Heart left ventricle (tissue), 16 donors: ENCODE results near the gene KRT5. TPM values are rescaled to one million over a fixed set of nuclear protein-coding genes. Genes with fewer than 3 reads are reported as not detected.

Experiments used
- ATAC-seq, 4 donors: fragments of 200-7000 bp; cut with Tn5 transposase; one replicate each; pipeline ENCODE4 v1.9.1; 2020 to 2022; ENCODE audit warnings: moderate library complexity in 4 of 4, mild to moderate bottlenecking in 3 of 4, moderate number of reproducible peaks in 1 of 4
- DNase-seq, 5 donors: peaks; one replicate each; pipeline ENCODE4 v3.0.0-alpha.2; 2020
- H3K27ac ChIP-seq, 12 donors: fragments of 200-600 bp; sonication (generic) in 4 of 12; one replicate each; pipeline versions ENCODE4 v1.5.0 to v1.8.0; 2016 to 2022; ENCODE audit warnings: mild to moderate bottlenecking in 2 of 12
- H3K27me3 ChIP-seq, 9 donors: fragments of 200-600 bp; sonication (generic) in 2 of 9; one replicate each; pipeline versions ENCODE4 v1.5.1 to v1.8.0; 2016 to 2022; ENCODE audit warnings: mild to moderate bottlenecking in 3 of 9
- H3K36me3 ChIP-seq, 9 donors: fragments of 200-600 bp; sonication (generic) in 2 of 9; one replicate each; pipeline versions ENCODE4 v1.5.0 to v1.8.0; 2018 to 2022; ENCODE audit warnings: mild to moderate bottlenecking in 2 of 9
- H3K4me1 ChIP-seq, 12 donors: fragments of 200-600 bp; sonication (generic) in 4 of 12; one replicate each; pipeline versions ENCODE4 v1.5.0 to v1.8.0; 2016 to 2022; ENCODE audit warnings: mild to moderate bottlenecking in 3 of 12
- H3K4me3 ChIP-seq, 12 donors: fragments of 200-600 bp; sonication (generic) in 4 of 12; one replicate each; pipeline versions ENCODE4 v1.5.0 to v1.8.0; 2017 to 2022; ENCODE audit warnings: mild to moderate bottlenecking in 9 of 12, moderate library complexity in 4 of 12
- H3K9me3 ChIP-seq, 12 donors: fragments of 200-600 bp; sonication (generic) in 4 of 12; one replicate each; pipeline versions ENCODE4 v1.5.0 to v1.8.0; 2016 to 2022; ENCODE audit warnings: mild to moderate bottlenecking in 1 of 12
- CTCF ChIP-seq, 12 donors: fragments of 200-600 bp; sonication (generic) in 4 of 12; IDR thresholded peaks; one replicate each; pipeline versions ENCODE4 v1.5.0 to v1.8.0; 2018 to 2022; ENCODE audit warnings: antibody characterized with exemption in 12 of 12, mild to moderate bottlenecking in 5 of 12
- POLR2A ChIP-seq, 2 donors: fragments of 450-650 bp; IDR thresholded peaks; one replicate each; pipeline ENCODE4 v1.6.1; 2017; ENCODE audit warnings: antibody characterized with exemption in 2 of 2, mild to moderate bottlenecking in 2 of 2, moderate library complexity in 2 of 2
- WGBS, 4 donors: extraction: QIAGEN DNeasy Blood & Tissue Kit in 2 of 4; methylation state at CpG; one replicate each; pipeline versions ENCODE4 v1.1.5 to v1.1.7; 2013 to 2018; 5-methylcytosine and 5-hydroxymethylcytosine counted together
- intact Hi-C, 10 donors: fragments of 100-400 bp; cut with DNase I; formaldehyde crosslinking; loops; one replicate each; pipeline versions ENCODE4 v1.11.1 to v1.14.2; 2022
- polyA plus RNA-seq, 2 donors: library from polyadenylated mRNA; stranded (reverse); fragments of 200-250 nt; gene quantifications; one replicate each; pipeline ENCODE4 v1.2.3, GENCODE V29; 2013
- total RNA-seq, 9 donors: library from RNA; depleted of rRNA in 2 of 9; stranded (reverse); fragments of >200 nt in 2 of 9; fragmentation: NEBNext Ultra II Directional in 3 of 9; extraction: Animal tissue kit (Norgen Biotek cat#: 25700) in 3 of 9; gene quantifications; one replicate each; pipeline versions ENCODE4 v1.1.0 to v1.2.4, GENCODE V29; 2016 to 2023
- donor health status: ischemic (EF 13 %, LVEDD 7.1; RV severe dilation, severe dysfunction).
- donor health status: healthy with polysubstance abuse.
- donor health status: DM: no; HTN: yes; CAD: no.
- donor health status: DM: no; HTN: no; CAD: no.
- donor health status: ischemic (EF 25% LVEDD 6.9; RV normal size, moderate dysfunction).
- donor health status: ischemic (EF 25% LVEDD 5.7; RV mildly dilated, moderate dysfunction).
- donor health status: healthy.
- donor health status: DM: yes; HTN: yes; CAD: no.
- donor health status: ischemic (EF 35%, LVEDD 5.7; RV mildly dilated, moderate dysfunction).
- donor health status: nonischemic (EF 11% LVEDD 7.7; RV severe dilation, severe dysfunction).
- donor health status: DM: yes; HTN: yes; CAD: no.
- donor health status: PGD.
- donor health status: ischemic (EF 29% LVEDD 5.4; RV normal size, mild dysfunction).
- donor health status: nonischemic (EF 23%, LVEDD 6.1; RV moderate dilation, normal function).

KRT5 gene
- total and polyA plus RNA-seq, 11 donors, result 0.40 to 3.4 TPM; not detected in 9

DNA sequence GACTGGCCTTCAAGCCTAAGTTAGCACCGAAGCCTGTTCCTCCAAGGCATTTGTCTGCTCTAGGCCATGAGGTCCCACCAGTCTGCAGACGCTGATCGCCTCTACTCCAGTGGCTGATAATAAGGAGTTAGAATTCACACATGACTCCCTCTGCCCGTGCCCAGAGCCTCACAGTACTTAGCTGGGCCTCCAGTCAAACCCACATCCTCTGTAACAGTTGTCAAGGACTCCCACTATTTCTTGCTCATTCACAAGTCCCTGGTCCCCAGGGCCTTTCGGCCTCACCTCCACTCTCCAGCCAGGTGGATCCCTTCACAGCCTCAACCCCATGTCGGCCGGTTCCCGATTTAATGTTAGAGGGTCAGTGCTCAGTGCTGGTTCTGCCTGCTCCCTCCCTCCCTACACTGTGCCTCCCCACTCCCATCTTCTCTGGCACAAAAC is 6.3 kb upstream of the KRT5 start:
- intact Hi-C loops, result no loop called here
- Histone ChIP-seq H3K4me1 (no peaks in the 10 kb centered on the region), H3K27ac (no peak overlapping the region), H3K4me3 (no peak overlapping the region), H3K27me3 (no peaks in the 10 kb centered on the region), H3K9me3 (no peaks in the 10 kb centered on the region), H3K36me3 (no peaks in the 10 kb centered on the region)
- TF ChIP-seq POLR2A (IDR thresholded peaks at IDR 0.05), result no peak
- no peak for TF ChIP-seq CTCF (IDR thresholded peaks at IDR 0.05)
- ATAC-seq (no peak), DNase-seq (no peak)
- WGBS, 4 donors, result 70 to 81% (median 73%) methylated on average over 8 of the region's 8 CpGs

DNA sequence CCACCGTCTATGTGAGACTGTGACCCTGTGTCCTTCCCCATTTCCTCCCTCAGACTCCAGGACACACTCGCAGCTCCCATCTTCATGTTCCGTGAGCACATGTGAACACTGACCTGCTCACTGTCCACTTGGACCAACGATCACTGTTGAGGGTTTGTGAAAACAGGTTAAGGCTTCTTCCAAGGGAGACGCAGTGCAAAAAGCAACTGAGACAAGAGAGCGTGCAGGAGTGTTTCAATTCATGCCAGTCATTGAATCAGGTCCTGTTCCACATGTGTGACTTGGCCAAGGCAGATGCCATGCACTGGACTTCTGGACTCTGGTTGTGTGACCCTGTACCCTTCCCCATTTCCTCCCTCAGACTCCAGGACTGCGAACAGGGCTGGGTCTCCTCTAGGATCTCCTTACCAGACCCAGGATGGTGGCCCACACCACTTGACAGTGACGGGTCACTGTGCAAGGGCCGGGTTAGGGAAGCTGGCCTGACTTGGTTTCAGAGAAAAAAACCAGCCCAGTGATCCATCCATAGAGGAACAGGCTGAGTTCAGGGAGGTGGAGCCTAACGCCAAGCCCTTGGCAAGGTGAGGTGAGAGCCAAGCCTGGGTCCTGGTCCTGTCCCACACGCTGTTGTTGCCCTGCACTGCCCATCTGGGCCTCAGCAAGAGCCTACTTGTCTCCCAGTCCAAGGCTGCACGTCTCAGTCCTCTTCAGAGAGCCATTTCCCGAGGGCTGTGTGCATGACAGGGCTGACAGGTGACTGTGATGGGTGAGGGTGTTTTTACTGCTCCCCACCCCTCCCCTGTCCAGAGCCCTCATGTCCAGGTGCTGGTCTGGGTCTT is 5.7 kb upstream of the KRT5 start:
- no peak for ATAC-seq
- no peaks in the 10 kb centered on the region for H3K36me3 ChIP-seq
- H3K27ac ChIP-seq, result no peak overlapping the region
- no peaks in the 10 kb centered on the region for H3K4me1 ChIP-seq
- H3K4me3 ChIP-seq, result no peak overlapping the region
- TF ChIP-seq CTCF (IDR thresholded peaks at IDR 0.05) (no peak), POLR2A (IDR thresholded peaks at IDR 0.05) (no peak)
- intact Hi-C loops, result no loop called here
- 82 to 86% (median 83%) methylated on average over 12 to 13 of the region's 13 CpGs for WGBS, 4 donors
- H3K27me3 ChIP-seq, result no peaks in the 10 kb centered on the region
- H3K9me3 ChIP-seq, result no peaks in the 10 kb centered on the region
- no peak for DNase-seq

DNA sequence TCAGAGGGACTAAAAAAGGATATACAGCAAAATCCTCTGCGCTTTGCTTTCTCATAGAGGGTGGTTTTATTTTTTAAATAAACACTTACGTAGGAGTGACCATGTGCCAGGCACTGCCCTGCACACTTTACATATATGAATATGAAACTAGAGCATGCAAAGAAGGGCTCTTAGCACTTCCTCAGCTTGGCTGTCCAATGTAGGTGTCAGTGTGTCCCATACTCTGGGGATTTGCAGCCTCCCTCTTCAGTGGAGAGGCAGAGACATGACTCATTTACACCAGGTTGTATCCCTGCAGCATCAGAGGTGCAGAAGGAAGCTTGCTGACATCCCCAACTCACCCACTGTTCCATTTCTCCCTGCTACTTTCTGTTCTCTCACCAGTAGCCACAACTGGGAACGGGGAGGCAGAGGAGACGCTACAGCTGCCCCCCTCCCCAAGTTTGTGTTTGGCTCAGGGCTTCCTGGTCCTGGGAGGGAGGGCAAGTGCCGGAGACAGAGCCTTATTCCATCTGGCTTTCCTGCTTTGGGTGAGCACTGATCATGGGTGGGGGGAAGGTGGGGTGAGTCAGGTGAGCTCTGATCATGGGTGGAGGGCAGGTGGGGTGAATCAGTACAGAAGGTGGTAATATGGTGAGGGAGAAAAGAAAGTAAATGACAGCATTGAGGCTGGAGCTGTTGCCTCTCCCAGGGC is 4.9 kb upstream of the KRT5 start:
- intact Hi-C loops, result no loop called here
- 81 to 90% (median 86%) methylated on average over 5 of the region's 5 CpGs for WGBS, 4 donors
- no peaks in the 10 kb centered on the region for H3K27me3 ChIP-seq
- H3K9me3 ChIP-seq, result no peaks in the 10 kb centered on the region
- no peaks in the 10 kb centered on the region for H3K36me3 ChIP-seq
- DNase-seq (no peak), ATAC-seq (no peak)
- no peak overlapping the region for H3K27ac ChIP-seq
- no peaks in the 10 kb centered on the region for H3K4me1 ChIP-seq
- TF ChIP-seq CTCF (IDR thresholded peaks at IDR 0.05), result no peak
- TF ChIP-seq POLR2A (IDR thresholded peaks at IDR 0.05), result no peak
- no peak overlapping the region for H3K4me3 ChIP-seq

DNA sequence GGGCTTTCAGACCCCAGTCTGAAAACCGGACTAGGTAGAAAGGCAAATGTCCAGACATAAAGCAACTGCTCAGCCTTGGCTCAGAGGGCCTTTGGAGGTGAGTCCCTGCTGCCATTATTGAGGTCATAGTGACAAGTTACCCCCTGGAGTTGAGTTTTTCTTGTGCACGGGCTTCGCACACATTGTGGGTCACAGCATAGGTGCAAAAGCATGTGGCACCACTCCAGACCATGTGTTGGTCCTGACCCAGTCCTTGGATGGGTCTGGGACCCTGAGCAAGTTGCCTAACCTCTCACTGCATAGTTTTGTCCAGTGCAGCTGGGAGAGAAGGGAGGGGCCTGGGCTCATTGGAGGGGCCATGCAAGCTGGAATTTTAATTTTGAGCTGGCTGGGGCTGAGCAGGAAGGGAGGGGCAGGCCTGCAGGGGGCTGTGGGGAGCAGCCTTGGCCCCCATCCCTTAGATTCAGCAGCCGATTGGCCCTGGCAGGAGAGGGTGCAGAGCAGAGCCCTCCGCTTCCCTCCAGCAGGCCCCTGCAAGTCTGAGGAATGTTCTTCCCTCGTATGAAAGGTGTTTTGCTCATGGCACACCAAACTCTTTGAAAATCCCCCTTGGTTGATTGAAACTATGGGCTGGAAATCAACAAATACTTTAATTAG is 4.2 kb upstream of the KRT5 start:
- 67 to 81% (median 77%) methylated on average over 3 to 6 of the region's 6 CpGs for WGBS, 4 donors
- DNase-seq (no peak), ATAC-seq (no peak)
- TF ChIP-seq POLR2A (IDR thresholded peaks at IDR 0.05), result no peak
- no peak for TF ChIP-seq CTCF (IDR thresholded peaks at IDR 0.05)
- intact Hi-C loops, result no loop called here
- Histone ChIP-seq H3K4me3 (no peak overlapping the region), H3K4me1 (no peaks in the 10 kb centered on the region), H3K27ac (no peak overlapping the region), H3K27me3 (no peaks in the 10 kb centered on the region), H3K9me3 (no peaks in the 10 kb centered on the region), H3K36me3 (no peaks in the 10 kb centered on the region)
